T-helper 1 cell treated with Interleukin-12 subunit alpha and Interleukin-12 subunit beta and Interleukin-4 antibody, amounts not matched to agents 30 ng/mL and 1 ng/mL, for 36 hours (primary cell): ENCODE results near the gene SSR2. TPM values are rescaled to one million over a fixed set of nuclear protein-coding genes. Genes with fewer than 3 reads are reported as not detected.

ENCODE experiments used
- intact Hi-C: fragments of 100-400 bp; cut with micrococcal nuclease; formaldehyde crosslinking; loops from one replicate; pipeline ENCODE4 v1.15.1; 2024
- total RNA-seq: library from RNA; stranded (reverse); gene quantifications from 2 replicates; pipeline ENCODE4 v1.2.3, GENCODE V29; 2022

The SSR2 gene
- total RNA-seq, 1 donor from 2014 or later = 281 TPM

GRCh38 chr1:155976062-155976912 lies 44.5 kb downstream of the SSR2 start:
- intact Hi-C loops = loop anchor here (2.0 kb wide), 1 partner anchor 45 kb away; the partner anchor contains the start of gene SSR2

GRCh38 chr1:155975375-155976061 lies 45.2 kb downstream of the SSR2 start:
- intact Hi-C loops = loop anchor here (1.0 to 2.0 kb wide), 3 partner anchors 8 to 45 kb away; partner anchors contain the start of gene SSR2

- intact Hi-C loops = loop anchor here (1.0 to 2.0 kb wide), 2 partner anchors 7 to 14 kb away; no protein-coding TSS in a partner anchor
Measured at GRCh38 chr1:155974208-155975115, 46.3 kb downstream of the SSR2 start.

- intact Hi-C loops = loop anchor here (2.0 kb wide), 1 partner anchor 15 kb away; no protein-coding TSS in a partner anchor
Measured at GRCh38 chr1:155973723-155974122, 47.0 kb downstream of the SSR2 start.

- intact Hi-C loops = loop anchor here (1.0 kb wide), 1 partner anchor 7 kb away; no protein-coding TSS in a partner anchor
Measured at GRCh38 chr1:155971910-155972809, 48.6 kb downstream of the SSR2 start.

- intact Hi-C loops = loop anchor here (1.0 kb wide), 1 partner anchor 9 kb away; no protein-coding TSS in a partner anchor
Measured at GRCh38 chr1:155970531-155971167, 50.1 kb downstream of the SSR2 start.

GRCh38 chr1:155969377-155969791 lies 51.4 kb downstream of the SSR2 start:
- intact Hi-C loops = no loop called here

GRCh38 chr1:155968670-155969069 lies 52.1 kb downstream of the SSR2 start:
- intact Hi-C loops = no loop called here

- intact Hi-C loops = no loop called here
Measured at GRCh38 chr1:155968051-155968400, 52.7 kb downstream of the SSR2 start.

- intact Hi-C loops = loop anchor here (1.0 to 2.0 kb wide), 2 partner anchors 8 to 21 kb away; no protein-coding TSS in a partner anchor
Measured at GRCh38 chr1:155967341-155968050, 53.3 kb downstream of the SSR2 start.

GRCh38 chr1:155966750-155967149 lies 54.0 kb downstream of the SSR2 start:
- intact Hi-C loops = loop anchor here (1.0 to 2.0 kb wide), 2 partner anchors 9 to 20 kb away; no protein-coding TSS in a partner anchor

- intact Hi-C loops = loop anchor here (2.0 kb wide), 1 partner anchor 19 kb away; no protein-coding TSS in a partner anchor
Measured at GRCh38 chr1:155966135-155966534, 54.6 kb downstream of the SSR2 start.

- intact Hi-C loops = no loop called here
Measured at GRCh38 chr1:155964193-155964592, 56.6 kb downstream of the SSR2 start.

GRCh38 chr1:155962599-155963211 lies 58.0 kb downstream of the SSR2 start:
- intact Hi-C loops = no loop called here

- intact Hi-C loops = no loop called here
Measured at GRCh38 chr1:155961937-155962336, 58.8 kb downstream of the SSR2 start.

GRCh38 chr1:155960081-155960745 lies 60.5 kb downstream of the SSR2 start:
- intact Hi-C loops = no loop called here
